Measurements from ENCODE around the gene RAP1GAP2.
"Not testable (repeated sequence)": the region's sequence is repeated elsewhere in the genome, so short reads cannot be mapped to it uniquely, and the experiment has no call there.

The RAP1GAP2 gene

GRCh38 chr17:2809337-2809736 is 13.1 kb downstream of the RAP1GAP2 start:
- TF ChIP-seq CTCF (IDR thresholded peaks at IDR 0.05; ENCODE audit: low read depth, low read length, missing control alignments): no peak
- no peaks in the 10 kb centered on the region for H3K27me3 ChIP-seq (replicated peaks)
- no peak for DNase-seq
- no peaks in the 10 kb centered on the region for H3K36me3 ChIP-seq (replicated peaks)
- H3K4me3 ChIP-seq (ENCODE audit: low read depth, low read length): no peak overlapping the region
- no peak overlapping the region for H3K27ac ChIP-seq
- in situ Hi-C loops (cut with HindIII; ENCODE audit: low pct_ligation_motif_present, low sequenced_read_pairs): no loop called here

- Histone ChIP-seq H3K4me3 (ENCODE audit: low read depth, low read length) (no peak overlapping the region), H3K27ac (no peak overlapping the region), H3K36me3 (replicated peaks) (no peaks in the 10 kb centered on the region), H3K27me3 (replicated peaks) (no peaks in the 10 kb centered on the region)
- in situ Hi-C loops (cut with HindIII; ENCODE audit: low pct_ligation_motif_present, low sequenced_read_pairs): no loop called here
- TF ChIP-seq CTCF (IDR thresholded peaks at IDR 0.05; ENCODE audit: low read depth, low read length, missing control alignments): no peak
- DNase-seq: no peak
Observed at GRCh38 chr17:2814049-2814448, 17.8 kb downstream of the RAP1GAP2 start.

- no peaks in the 10 kb centered on the region for H3K27me3 ChIP-seq (replicated peaks)
- H3K27ac ChIP-seq: no peak overlapping the region
- no peaks in the 10 kb centered on the region for H3K36me3 ChIP-seq (replicated peaks)
- in situ Hi-C loops (cut with HindIII; ENCODE audit: low pct_ligation_motif_present, low sequenced_read_pairs): no loop called here
- TF ChIP-seq CTCF (IDR thresholded peaks at IDR 0.05; ENCODE audit: low read depth, low read length, missing control alignments): no peak
- H3K4me3 ChIP-seq (ENCODE audit: low read depth, low read length): peak overlapping the region; percentile 9
- no peak for DNase-seq
Observed at GRCh38 chr17:2814481-2815341, 18.5 kb downstream of the RAP1GAP2 start.

GRCh38 chr17:2815781-2816185 is 19.5 kb downstream of the RAP1GAP2 start:
- H3K36me3 ChIP-seq (replicated peaks): no peaks in the 10 kb centered on the region
- TF ChIP-seq CTCF (IDR thresholded peaks at IDR 0.05; ENCODE audit: low read depth, low read length, missing control alignments): no peak
- no peaks in the 10 kb centered on the region for H3K27me3 ChIP-seq (replicated peaks)
- in situ Hi-C loops (cut with HindIII; ENCODE audit: low pct_ligation_motif_present, low sequenced_read_pairs): no loop called here
- no peak overlapping the region for H3K27ac ChIP-seq
- DNase-seq: no peak
- H3K4me3 ChIP-seq (ENCODE audit: low read depth, low read length): no peak overlapping the region

- no peak overlapping the region for H3K27ac ChIP-seq
- no peaks in the 10 kb centered on the region for H3K36me3 ChIP-seq (replicated peaks)
- in situ Hi-C loops (cut with HindIII; ENCODE audit: low pct_ligation_motif_present, low sequenced_read_pairs): no loop called here
- no peaks in the 10 kb centered on the region for H3K27me3 ChIP-seq (replicated peaks)
- no peak for TF ChIP-seq CTCF (IDR thresholded peaks at IDR 0.05; ENCODE audit: low read depth, low read length, missing control alignments)
- H3K4me3 ChIP-seq (ENCODE audit: low read depth, low read length): no peak overlapping the region
- no peak for DNase-seq
Observed at GRCh38 chr17:2816688-2817087, 20.4 kb downstream of the RAP1GAP2 start.

- H3K36me3 ChIP-seq (replicated peaks); H3K27me3 ChIP-seq (replicated peaks); H3K27ac ChIP-seq; in situ Hi-C loops (cut with HindIII; ENCODE audit: low pct_ligation_motif_present, low sequenced_read_pairs); H3K4me3 ChIP-seq (ENCODE audit: low read depth, low read length); DNase-seq: not testable (repeated sequence)
Observed at GRCh38 chr17:2819294-2819693, 23.1 kb downstream of the RAP1GAP2 start.
